ENCODE results near the gene DCLK2. TPM values are rescaled to one million over a fixed set of nuclear protein-coding genes. Genes with fewer than 3 reads are reported as not detected.
A peak's percentile ranks its signal among the peaks of the same experiment; 100 is the strongest.

DCLK2 gene
- total RNA-seq, 1 donor from 2014 or later, result 30.1 TPM

DNA sequence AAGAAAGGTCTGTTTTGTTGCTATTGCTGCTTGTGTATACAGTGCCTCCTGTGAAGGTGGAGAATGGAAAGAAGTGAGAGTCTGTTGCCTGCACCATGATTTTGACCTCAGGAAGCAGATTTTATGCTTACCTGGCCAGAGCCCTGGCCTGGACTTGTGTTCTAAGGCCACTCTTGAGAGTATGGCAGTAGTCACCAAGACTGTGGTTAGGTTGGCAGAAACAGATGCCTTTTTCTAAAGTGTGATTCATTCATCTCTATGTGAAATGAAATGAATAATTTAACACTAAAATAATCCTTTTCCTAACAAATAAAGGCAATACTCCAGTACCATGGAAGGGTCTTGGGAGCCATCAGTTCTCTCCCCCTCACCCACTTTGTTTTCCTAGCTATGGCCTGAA, 161.8 kb downstream of the DCLK2 start:
- H3K9me3 Mint-ChIP-seq, result no peaks in the 10 kb centered on the region
- no peak overlapping the region for H3K4me3 Mint-ChIP-seq
- H3K36me3 Mint-ChIP-seq (ENCODE audit: low read depth), result peaks cover 3% of the 10 kb centered on the region
- H3K27ac Mint-ChIP-seq (ENCODE audit: unreplicated experiment), result no peak overlapping the region
- H3K27me3 Mint-ChIP-seq (ENCODE audit: low read depth), result no peaks in the 10 kb centered on the region
- TF ChIP-seq, protein P1, sequence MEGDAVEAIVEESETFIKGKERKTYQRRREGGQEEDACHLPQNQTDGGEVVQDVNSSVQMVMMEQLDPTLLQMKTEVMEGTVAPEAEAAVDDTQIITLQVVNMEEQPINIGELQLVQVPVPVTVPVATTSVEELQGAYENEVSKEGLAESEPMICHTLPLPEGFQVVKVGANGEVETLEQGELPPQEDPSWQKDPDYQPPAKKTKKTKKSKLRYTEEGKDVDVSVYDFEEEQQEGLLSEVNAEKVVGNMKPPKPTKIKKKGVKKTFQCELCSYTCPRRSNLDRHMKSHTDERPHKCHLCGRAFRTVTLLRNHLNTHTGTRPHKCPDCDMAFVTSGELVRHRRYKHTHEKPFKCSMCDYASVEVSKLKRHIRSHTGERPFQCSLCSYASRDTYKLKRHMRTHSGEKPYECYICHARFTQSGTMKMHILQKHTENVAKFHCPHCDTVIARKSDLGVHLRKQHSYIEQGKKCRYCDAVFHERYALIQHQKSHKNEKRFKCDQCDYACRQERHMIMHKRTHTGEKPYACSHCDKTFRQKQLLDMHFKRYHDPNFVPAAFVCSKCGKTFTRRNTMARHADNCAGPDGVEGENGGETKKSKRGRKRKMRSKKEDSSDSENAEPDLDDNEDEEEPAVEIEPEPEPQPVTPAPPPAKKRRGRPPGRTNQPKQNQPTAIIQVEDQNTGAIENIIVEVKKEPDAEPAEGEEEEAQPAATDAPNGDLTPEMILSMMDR (conservative IDR thresholded peaks at IDR 0.05), result no peak
- DNase-seq (ENCODE audit: low read depth, low spot score), result no peak
- H3K4me1 Mint-ChIP-seq, result peaks cover 5% of the 10 kb centered on the region

DNA sequence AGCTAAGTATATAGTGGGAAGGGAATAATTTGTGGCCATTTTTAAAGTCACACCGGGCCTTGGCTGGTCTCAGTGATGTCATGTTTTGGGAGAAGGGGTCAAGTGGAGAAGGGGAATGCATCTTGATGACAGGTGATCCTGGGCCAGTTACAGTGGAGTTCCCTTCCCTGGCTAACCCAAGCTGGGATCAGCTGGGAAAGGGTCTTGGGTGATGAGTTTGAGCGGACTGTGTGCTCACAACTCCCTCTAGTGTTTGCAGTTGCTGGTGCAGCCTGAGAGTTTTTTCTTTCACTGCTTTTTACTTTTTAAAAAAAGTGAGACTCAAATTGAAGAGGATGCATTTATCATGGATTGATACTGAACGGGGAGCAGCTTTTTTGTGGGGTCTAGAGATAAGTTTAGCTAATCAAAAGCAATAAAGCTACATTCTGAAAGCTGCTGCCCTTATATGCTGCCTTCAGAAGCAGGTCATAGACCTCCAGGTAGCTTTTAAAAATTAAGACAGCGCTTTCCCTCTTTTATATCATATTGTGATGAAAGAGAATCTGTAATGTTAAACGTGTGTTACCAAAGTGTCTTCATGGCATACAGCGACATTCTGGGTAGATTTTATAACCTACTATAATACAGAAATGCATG, 164.7 kb downstream of the DCLK2 start:
- no peaks in the 10 kb centered on the region for H3K4me1 Mint-ChIP-seq
- peaks cover 17% of the 10 kb centered on the region for H3K36me3 Mint-ChIP-seq (ENCODE audit: low read depth)
- no peak overlapping the region for H3K4me3 Mint-ChIP-seq
- no peaks in the 10 kb centered on the region for H3K27me3 Mint-ChIP-seq (ENCODE audit: low read depth)
- TF ChIP-seq, protein P1 (conservative IDR thresholded peaks at IDR 0.05), result peak; percentile 94
- H3K27ac Mint-ChIP-seq (ENCODE audit: unreplicated experiment), result no peak overlapping the region
- no peaks in the 10 kb centered on the region for H3K9me3 Mint-ChIP-seq
- DNase-seq (ENCODE audit: low read depth, low spot score), result peak; percentile 46

DNA sequence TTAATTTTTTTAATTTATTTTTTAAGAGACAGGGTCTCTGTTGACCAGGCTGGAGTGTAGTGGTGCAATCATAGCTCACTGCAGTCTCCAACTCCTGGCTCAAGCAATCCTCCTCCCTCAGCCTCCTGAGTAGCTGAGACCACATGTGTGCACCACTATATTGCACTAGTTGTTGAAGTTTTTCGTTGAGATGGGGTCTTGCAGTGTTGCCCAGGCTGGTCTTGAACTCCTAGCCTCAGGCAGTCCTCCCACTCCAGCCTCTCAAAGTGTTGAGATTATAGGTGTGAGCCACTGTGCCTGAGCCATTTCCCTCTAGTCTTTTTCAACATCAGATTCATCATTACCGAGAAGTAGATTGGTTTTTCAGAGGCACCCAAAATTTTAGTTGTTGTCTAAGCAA, 165.7 kb downstream of the DCLK2 start:
- Mint-ChIP-seq H3K4me3 (no peak overlapping the region), H3K4me1 (peaks cover 4% of the 10 kb centered on the region), H3K27me3 (ENCODE audit: low read depth) (no peaks in the 10 kb centered on the region), H3K9me3 (no peaks in the 10 kb centered on the region), H3K36me3 (ENCODE audit: low read depth) (peaks cover 22% of the 10 kb centered on the region), H3K27ac (ENCODE audit: unreplicated experiment) (peak overlapping the region; percentile 81)
- DNase-seq (ENCODE audit: low read depth, low spot score), result no peak
- TF ChIP-seq, protein P1 (conservative IDR thresholded peaks at IDR 0.05), result no peak

DNA sequence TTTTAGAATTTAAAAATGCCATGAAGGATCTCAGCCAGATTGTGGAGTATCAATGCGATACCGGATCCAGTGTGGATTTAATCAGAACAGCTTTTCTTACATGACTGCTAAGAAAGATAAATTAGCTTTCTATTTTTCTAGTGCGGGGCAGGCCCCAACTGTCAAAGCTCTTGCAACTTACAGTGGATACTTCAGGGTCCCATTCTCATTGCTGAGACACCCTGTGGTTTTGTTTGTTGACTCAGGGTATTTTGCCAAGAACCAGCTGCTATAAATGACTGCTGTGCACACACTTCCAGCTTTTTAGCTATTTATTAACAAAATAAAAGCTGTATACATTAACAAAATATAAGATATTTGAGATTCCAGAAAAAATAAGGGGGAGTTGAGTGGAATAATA, 166.4 kb downstream of the DCLK2 start:
- Mint-ChIP-seq H3K36me3 (ENCODE audit: low read depth) (peaks cover 27% of the 10 kb centered on the region), H3K4me1 (peaks cover 11% of the 10 kb centered on the region), H3K9me3 (no peaks in the 10 kb centered on the region), H3K27me3 (ENCODE audit: low read depth) (no peaks in the 10 kb centered on the region), H3K27ac (ENCODE audit: unreplicated experiment) (no peak overlapping the region), H3K4me3 (no peak overlapping the region)
- no peak for DNase-seq (ENCODE audit: low read depth, low spot score)
- TF ChIP-seq, protein P1 (conservative IDR thresholded peaks at IDR 0.05), result no peak

DNA sequence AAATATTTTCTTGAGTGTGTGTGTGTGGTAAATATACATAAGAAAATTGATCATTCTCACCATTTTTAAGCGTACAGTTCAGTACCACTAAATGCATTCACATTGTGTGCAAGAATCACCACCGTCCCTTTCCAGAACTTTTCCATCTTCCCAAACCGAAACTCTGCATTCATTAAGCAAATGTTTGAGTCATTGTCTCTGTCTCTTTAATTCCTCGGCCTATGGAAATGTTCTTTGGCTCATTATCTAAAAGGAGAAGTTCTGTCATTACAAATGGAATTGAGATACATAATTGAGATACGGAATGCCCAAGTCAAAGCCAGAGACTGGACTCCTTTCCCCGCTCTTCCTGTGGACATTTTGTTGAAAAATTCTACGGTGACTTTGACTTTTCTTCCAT, 168.9 kb downstream of the DCLK2 start:
- TF ChIP-seq, protein P1 (conservative IDR thresholded peaks at IDR 0.05), result no peak

More for the DNA sequence above, 168.9 kb downstream of the DCLK2 start:
- DNase-seq (ENCODE audit: low read depth, low spot score), result no peak
- H3K4me1 Mint-ChIP-seq, result peaks cover 11% of the 10 kb centered on the region
- peaks cover 32% of the 10 kb centered on the region for H3K36me3 Mint-ChIP-seq (ENCODE audit: low read depth)
- H3K27me3 Mint-ChIP-seq (ENCODE audit: low read depth), result no peaks in the 10 kb centered on the region
- H3K27ac Mint-ChIP-seq (ENCODE audit: unreplicated experiment), result no peak overlapping the region
- no peak overlapping the region for H3K4me3 Mint-ChIP-seq
- no peaks in the 10 kb centered on the region for H3K9me3 Mint-ChIP-seq
